NOMO-1 treated with dmso at 0.1 percent for 144 hours (cell line): Measurements from ENCODE around the gene TBX4.
A peak's percentile ranks its signal among the peaks of the same experiment; 100 is the strongest.

Source experiments
- DNase-seq: peaks from one replicate; lab custom pipeline; 2025; ENCODE audit not compliant: unreplicated experiment; lab: John Stamatoyannopoulos, UW

Gene TBX4

DNA sequence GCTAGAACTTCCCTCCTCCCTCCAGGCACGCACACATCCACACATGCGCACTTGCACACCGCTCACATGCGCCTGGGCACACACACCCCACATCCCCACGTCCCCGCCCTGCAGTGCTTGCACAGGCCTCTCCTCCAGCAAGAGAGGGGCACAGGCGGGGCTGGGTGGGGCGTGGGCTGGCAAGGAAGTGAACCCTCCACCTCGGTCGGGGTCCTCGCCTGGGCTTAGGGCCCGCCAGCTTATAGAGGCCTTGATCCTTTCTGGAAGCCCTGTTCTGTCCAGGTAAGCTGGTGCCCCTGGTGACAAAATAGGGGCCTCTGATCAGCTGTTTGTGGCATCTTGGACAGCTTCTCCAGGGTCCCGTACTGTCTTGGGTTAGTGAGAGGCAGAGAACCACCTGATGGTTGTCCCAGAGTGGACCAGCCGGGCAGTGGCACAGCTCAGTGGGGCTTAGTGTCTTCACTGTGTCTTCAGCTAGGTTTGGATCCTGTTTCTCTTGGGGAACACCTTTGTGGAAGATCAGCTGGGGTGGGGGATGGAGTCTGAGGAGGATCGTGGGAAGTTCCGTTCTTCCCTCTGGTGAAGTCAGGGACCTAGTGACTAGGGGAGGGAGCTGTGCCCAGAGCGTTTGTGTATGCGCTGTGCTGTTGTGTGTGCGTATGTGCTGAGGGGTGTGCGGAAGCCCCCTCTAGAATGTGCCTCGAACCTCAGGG is 12.1 kb downstream of the TBX4 start:
- DNase-seq, result no peak

DNA sequence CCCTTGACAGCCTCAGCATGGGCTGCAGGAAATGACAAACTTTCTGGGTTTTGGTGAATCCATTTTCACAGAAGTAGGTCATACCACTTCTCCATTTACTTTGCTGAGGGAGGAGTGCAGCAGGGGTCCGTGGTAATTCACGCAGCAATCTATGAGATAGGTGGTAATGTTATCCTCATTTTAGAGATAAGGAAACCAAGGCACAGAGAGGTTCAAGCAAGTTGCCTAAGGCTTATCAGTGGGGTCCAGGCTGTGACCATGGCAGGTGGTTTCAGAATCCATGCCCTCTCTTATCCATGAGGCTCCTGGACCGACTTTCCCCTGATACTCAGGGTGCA is 12.6 kb downstream of the TBX4 start:
- DNase-seq, result no peak

DNA sequence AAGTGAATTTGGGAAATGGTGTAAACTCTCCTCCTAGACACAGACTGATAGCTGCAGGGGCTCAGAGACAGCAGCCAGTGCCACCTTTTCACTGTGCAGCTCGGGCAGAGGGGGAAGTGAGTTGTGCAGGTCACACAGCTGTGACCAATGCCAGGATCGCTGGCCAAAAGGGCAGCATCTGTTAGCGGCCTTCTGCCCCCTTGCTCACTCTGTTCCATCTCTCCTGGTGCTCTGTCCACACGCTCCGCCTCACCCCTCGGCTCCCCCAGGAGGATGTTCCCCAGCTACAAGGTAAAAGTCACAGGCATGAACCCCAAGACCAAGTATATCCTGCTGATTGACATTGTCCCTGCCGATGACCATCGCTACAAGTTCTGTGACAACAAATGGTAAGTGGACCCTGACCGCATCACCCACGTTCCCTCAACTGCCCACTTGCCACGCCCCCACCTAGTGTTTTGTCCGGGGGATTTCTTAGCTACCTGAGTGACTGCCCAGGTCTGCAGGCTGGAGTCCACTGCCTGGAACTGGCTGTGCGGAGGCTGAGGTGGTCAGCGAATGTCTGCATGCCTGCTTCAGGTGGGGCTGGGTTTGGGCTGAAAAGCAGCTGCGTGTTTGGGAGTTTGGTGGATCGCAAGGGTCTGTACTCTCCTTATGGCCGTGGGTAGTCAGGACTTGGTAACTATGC is 13.5 kb downstream of the TBX4 start:
- no peak for DNase-seq

DNA sequence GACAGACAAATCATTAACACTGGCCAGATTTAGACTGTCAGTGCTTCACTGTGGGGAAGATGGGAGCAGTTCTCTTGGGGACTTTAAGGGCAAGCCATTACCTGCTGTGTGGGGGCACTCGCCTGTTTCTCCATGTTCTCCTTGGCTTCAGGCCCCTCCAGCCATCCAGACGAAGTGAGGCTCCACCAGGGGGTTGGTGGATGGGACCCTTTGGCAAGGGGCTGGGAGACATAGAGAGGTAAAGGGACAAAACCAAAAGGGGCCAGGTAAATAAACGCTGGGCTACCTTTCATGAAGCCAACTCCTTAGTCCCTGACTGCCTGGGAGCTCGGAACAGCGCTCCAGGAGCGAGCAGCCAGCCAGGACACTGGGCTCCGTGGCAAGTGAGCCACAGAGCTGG is 14.0 kb downstream of the TBX4 start:
- no peak for DNase-seq

DNA sequence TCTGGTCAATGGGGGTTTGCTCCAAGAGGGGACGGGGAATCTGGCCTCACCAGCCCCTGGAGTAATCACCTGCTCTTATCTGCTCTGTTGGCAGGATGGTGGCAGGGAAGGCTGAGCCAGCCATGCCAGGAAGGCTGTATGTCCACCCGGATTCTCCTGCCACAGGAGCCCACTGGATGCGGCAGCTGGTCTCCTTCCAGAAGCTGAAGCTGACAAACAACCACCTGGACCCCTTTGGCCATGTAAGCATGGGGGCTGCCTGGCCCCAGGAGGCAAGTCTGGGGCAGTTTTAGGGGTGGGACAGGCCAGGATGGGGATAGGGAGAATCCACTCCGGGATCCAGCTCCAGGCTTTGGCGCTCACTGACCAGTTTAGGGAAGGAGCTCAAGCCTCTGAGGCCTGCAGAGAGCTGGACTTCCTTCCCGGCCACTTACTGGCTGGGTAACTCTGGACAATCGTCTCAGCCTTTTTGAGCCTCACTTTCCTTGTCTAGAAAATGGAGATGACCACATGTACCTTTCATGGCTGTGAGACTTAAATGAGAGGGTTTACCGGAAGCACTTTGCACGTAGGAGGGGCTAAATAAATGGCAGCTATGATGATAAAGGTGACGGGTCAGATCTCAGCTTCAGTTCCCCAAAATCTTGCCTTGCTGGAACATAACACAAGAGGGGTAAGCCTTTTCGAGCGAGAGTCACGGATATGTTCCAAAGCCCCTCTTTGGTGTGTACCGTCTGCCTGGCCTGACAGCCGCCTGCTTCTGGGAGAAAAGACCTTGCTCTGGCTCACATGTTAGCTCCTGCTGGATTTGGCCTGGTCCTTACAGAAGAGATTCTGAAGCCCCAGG is 15.4 kb downstream of the TBX4 start:
- DNase-seq, result peak; percentile 45

DNA sequence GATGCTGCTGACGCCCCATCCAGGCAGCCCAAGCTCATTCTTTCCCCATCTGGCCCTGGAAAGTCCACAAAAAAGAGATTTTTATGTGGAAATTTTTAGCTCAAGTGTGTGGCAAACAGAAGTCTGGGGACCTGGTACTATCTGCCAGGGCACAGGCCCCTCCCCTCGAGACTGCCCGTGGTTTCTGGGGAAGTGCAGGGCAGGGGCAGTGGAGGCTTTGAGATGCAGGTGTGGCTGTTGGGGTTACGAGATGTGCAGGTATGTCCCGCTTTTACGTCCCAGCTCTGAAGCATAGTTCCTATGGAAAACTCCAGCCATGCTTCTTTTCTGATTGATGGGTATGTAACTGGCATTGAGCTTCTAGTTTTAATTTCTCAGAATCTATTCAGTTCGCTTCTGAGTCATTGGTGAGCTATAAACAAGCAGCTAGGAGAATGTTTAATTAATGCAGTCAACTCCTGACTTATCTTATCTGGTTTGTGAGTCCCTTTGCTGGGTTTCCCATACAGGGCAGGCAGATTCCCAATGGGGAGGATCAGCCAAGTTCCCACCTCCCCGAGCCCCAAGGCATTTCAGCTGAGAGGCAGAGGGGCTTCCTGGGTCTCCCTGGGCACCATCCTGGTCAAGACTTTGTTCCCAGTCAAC is 16.2 kb downstream of the TBX4 start:
- no peak for DNase-seq

DNA sequence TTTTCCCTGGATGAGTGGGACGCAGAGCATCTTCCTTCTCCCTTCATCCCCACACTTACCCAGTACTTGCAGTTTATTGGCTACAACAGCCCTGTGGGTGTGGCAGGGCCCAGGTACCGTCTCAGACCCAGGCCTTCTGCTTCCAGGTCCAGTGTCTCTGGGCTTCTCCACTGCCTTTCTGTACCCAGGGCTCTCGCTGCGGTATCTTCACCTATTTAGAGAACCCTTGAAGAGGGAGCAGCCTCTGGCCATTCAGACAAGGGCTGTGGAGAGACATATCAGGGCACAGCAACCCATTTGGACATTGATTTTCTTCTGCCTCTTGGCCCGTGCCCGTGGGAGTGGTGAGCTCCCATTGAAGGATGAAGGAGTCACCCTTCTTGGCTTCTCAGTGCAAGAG is 17.3 kb downstream of the TBX4 start:
- no peak for DNase-seq

DNA sequence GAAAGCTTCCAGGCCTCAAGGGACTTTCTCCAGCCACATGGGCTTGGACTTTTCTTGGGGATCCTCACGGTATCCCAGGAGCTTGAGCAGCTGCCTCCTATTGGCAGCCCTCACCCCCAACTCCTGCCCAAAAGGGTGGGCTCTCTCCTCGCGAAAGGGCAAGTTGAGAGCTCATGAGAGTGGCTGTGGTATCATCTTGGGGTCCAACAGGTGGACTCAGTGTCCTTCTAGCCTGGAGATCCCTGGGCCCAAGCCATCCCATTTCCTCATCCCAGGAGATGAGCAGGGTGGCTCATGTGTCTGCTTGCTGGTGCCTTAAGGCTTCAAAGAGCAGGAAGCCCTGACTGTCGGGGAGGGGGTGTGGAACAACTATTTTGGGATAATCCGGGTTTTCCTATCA is 17.7 kb downstream of the TBX4 start:
- DNase-seq, result no peak

DNA sequence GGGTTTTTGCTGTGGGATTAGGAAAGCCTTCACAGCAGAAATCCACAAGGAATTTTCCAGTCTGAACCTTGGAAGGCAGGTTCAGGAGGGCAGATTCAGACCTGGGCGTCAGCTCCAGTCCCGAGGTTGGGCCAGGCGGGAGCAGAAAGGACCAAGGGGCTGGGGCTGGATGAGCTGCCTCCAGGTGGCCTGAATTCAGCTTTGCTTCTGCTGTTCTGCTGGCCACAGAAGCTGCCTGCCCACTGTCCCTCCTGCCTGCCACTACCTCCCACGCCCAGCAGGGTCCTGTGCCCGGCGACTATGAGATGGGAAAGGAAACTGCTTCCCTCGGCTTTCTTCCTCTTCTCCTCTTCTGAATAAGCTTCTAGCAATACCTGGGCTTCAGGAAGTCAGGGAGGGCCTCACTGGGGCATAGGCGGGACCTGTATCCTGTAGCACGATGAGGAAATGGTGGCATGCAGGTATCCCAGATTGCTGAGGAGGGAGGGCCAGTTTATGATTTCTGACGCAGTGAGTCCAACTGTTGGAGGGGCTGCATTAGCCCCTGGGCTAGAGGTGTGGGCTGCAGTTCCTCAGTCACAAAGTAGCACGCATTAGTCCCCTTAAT is 18.4 kb downstream of the TBX4 start:
- DNase-seq, result no peak

DNA sequence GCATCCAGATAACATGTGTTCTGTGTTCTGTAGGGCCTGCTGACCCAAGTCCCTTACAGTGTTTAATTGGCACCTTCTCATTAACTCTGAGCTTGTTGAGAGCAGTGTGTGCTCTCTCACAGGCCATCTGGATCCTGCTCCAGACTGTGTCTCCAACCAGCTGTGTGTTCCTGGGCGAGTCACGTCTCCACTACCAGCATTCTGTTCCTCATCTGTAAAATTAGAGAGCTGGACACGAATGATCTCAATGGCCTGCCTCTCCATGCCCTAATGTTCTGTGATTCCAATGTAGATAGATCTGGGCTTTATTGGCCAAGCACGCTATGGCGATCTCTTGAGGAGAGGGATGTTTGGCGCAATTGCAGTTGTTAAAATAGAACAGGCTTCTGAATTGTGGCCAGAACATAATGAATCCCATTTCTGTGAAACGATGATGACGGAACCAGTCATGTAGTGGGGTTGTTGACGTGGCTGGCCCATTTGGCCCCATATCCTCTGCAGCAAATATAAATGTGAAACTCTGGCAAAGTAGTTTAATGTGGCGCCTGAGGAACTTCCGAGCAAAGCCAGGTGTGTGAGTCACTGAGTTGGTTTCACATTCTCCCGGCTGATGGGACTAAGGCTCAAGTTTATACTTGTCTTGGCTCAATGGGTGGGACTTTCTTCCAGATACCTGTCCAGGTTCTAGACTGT is 22.2 kb downstream of the TBX4 start:
- DNase-seq, result no peak

DNA sequence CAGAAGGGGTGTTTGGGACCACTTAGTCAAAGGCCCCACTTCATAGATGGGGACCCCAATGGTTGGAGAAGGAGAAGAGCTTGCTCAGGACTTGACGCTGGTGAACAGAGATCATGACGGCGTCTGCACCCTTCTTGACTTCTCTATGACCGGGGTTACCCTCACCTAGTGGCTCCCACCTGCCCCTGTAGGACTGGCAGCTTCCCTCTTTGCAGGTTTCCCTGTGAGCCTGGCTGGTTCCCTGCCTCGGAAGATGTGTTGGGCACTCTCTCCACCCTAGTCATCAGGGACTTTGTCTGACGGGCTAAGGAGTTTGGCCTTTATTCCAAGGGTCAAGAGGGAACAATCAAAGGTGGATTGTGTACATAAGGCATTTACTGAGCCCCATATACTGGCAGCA is 22.7 kb downstream of the TBX4 start:
- no peak for DNase-seq

DNA sequence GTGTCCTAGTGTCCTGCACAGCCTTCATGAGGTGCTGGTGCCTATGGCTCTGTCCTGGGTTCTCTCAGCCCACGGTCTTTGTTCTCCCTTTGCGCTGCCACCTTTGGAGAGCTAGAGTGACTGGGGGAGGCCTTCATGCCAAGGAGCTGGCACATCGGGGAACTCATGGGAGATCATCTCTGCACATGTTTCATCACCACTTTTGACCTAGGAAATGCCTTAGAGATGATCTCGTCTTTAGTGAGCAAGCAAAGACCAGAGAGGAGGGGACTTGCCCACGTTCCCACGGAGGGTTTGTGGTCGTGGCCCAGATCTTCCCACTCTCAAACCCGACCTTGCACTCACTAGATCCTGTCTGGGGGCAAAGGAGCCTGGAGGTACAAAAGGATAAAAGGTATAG is 23.5 kb downstream of the TBX4 start:
- DNase-seq, result no peak

DNA sequence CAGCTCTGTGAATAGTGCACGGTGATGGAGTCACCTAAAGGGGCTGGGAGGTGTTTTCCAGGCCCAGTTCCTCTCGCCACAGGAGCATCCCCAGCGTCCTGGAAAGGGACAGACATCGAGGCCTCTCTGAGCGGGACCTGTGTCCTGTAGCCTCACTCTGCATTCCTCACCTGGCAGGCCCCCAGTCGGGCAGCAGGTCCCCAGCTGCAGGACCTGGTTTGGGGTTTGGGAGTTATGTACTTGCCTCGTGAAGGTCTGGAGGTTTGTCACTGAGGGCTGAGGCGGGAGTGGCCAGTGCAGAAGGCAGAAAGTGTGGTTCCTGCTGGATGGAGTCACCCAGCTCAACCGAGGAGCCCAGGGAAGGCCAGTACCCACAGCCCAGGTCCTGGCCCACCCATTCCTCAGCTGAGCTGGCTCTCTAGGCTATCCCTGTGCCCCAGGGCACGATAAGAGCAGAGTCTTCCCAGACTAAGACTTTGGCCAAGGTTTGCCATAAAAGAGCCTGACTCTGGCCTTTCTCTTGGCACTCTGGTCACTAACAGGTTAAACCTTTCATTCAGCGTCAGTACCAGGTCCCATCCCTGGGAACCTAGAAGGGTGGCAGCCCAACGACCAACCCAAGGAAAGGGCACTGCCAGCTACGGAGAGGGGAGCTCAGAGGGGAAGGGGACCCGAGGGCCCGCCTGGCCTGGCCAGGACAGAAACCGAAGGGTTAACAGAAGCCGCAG is 24.4 kb downstream of the TBX4 start:
- no peak for DNase-seq

DNA sequence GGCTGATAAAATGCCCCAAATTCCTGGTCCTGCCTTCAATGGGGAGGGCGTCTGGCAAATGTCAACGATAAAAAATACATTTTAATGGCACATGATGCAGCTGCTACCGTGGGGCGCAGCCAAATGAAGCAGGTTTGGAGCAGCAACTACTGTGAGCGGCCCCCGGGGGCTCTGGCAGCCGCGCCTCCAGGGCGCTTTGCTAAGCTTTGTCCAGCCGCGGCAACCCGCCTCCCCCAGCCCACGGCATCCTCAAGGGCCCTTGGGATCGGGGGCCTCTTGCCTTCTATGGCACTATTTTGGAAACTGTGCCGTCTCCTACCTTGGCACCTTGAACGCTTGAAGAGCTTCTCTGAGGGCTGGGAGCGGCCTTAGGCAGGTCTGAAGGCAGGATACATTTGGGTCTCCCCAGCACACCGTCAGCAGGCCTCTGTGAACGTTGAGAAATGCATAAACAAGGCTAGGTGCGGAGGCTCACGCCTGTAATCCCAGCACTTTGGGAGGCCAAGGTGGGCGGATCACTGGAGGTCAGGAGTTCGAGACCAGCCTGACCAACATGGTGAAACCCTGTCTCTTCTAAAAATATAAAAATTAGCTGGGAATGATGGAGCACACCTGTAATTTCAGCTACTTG is 25.1 kb downstream of the TBX4 start:
- DNase-seq, result no peak

DNA sequence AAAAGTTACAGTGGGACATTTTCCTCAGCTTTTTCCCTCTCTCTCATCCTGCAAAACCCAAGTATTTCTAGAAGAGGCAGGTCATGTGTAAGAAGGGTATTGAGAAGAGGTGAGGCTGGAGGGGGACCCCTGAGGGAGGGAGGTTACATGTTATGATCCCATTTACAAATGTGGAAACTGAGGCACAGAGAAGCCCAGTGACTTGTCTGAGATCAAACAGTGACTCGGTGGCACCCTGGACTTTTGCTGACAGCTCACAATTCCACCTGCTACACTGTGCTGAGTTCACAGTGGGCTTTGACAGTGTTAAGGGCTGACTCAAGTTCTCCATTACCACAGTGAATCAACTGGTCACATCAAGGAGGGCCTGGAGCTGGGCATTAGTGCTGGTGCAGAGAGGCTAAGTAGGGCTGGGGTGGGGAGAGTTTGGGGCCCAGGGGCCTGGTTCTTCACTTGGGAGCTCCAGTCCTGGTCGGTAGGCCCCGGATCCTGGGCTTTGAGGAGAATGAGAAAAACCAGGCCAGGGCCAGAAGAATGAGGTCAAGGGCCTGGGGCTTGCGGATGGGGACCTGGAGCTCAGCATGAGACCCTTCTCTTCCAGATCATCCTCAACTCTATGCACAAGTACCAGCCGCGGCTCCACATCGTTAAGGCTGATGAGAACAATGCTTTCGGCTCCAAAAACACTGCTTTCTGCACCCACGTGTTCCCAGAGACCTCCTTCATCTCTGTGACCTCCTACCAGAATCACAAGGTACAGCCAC is 26.0 kb downstream of the TBX4 start:
- no peak for DNase-seq

DNA sequence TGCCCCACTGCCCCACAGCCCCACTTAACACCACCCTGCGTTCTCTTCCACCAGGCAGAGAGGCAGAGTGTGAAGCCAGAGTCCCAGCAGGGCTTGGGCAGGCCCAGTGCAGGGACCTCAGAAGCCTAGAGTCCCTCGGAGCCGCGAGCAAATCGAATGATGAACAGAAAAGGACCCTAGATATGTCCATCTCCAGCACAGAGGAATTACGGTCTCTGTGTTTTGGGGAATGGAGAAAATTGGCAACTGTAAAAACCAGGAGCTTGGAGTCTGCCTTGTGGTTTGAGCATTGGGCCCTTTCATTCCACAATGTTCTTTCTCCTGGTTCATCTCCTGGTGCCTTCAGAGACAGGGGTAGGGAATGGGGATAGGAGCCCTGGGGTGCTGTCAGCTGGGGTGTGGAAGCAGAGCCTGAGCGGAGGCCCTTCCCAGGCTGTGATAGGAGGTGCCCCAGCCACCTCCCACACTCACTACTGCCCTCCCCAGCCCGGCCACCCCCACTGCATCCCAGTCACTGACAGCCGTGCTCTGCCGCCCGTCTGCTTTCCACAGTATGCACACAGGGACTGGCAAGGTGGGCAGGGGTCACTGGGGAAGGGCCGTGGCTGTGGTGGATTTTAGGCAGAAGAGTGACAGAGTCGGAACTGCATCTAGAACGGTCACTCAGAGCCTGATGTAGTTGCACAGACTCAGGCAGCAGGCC is 26.7 kb downstream of the TBX4 start:
- DNase-seq, result no peak

DNA sequence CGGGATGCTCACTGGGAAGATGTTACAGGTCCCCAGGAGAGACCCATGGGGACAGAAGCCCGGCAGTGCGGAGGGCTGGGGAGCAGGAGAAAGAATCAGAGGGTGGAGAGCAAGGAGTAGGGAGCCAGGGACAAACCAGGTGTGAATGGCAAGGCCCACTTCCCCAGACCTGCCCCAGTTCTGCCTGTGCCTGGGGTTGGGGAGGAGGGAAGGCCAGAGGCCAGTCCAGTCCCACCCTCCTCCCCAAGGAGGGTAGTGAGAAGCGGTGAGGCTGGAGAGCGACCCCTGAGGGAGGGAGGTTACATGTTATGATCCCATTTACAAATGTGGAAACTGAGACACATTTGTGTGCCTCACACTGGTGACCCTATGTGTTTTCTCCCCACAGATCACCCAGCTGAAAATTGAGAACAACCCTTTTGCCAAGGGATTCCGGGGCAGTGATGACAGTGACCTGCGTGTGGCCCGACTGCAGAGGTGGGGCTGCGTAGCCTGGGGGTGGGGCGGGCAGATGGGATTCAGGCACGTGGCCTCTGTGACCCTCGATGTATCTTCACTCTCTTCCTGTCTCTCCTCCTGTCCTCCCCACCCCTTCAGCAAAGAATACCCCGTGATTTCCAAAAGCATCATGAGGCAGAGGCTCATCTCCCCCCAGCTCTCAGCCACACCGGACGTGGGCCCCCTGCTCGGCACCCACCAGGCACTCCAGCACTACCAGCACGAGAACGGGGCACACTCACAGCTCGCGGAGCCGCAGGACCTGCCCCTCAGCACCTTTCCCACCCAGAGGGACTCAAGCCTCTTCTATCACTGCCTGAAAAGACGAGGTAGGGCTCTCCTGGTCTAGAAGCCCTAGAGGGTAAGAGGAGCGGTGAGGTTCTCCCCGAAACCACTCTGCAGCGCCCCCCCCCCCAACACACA is 27.5 kb downstream of the TBX4 start:
- no peak for DNase-seq
